Activated CD4-positive, alpha-beta T cell treated with anti-CD3 and anti-CD28 coated beads for 36 hours (primary cell): ENCODE measurements around the gene COPZ1. TPM values are rescaled to one million over a fixed set of nuclear protein-coding genes. Genes with fewer than 3 reads are reported as not detected.
A peak's percentile ranks its signal among the peaks of the same experiment; 100 is the strongest.

Experiments used
- ATAC-seq: fragments of 200-7000 bp; cut with Tn5 transposase; one replicate; pipeline ENCODE4 v1.10.0; 2021; ENCODE audit warnings: mild to moderate bottlenecking, moderate library complexity
- CTCF ChIA-PET: fragments of 350-600 bp; sonication (Branson Sonifier 250); formaldehyde crosslinking; loops from one replicate; lab custom pipeline; 2021; ENCODE audit warnings: antibody characterized with exemption; lab: Charles Lee
- POLR2A ChIA-PET: fragments of 350-600 bp; sonication (Branson Sonifier 250); formaldehyde crosslinking; loops from one replicate; lab custom pipeline; 2021; ENCODE audit warnings: antibody characterized with exemption, inconsistent platforms; lab: Charles Lee
- DNase-seq: peaks from one replicate; pipeline ENCODE4 v3.0.0-alpha.2; 2020
- H3K27ac Mint-ChIP-seq: one replicate; pipeline ENCODE4 v1.8.0; 2021; ENCODE audit warnings: mixed read lengths
- H3K27me3 Mint-ChIP-seq: one replicate; pipeline ENCODE4 v1.8.0; 2021; ENCODE audit warnings: mixed read lengths
- H3K36me3 Mint-ChIP-seq: one replicate; pipeline ENCODE4 v1.8.0; 2021; ENCODE audit warnings: low read depth, mixed read lengths
- H3K4me1 Mint-ChIP-seq: one replicate; pipeline ENCODE4 v1.8.0; 2021; ENCODE audit warnings: mixed read lengths
- H3K4me3 Mint-ChIP-seq: one replicate; pipeline ENCODE4 v1.8.0; 2021; ENCODE audit warnings: mild to moderate bottlenecking, moderate library complexity, mixed read lengths
- H3K9me3 Mint-ChIP-seq: one replicate; pipeline ENCODE4 v1.8.0; 2021; ENCODE audit warnings: low read depth, mixed read lengths
- intact Hi-C, 2 experiments: fragments of 100-400 bp; cut with DNase I in 1 of 2; cut with micrococcal nuclease in 1 of 2; formaldehyde crosslinking; loops; one replicate each; pipeline versions ENCODE4 v1.14.2 to v1.15.1; 2022 to 2024; cut with DNase I, micrococcal nuclease
- total RNA-seq, 2 experiments: library from RNA; stranded (reverse); gene quantifications; one replicate each; pipeline ENCODE4 v1.2.3, GENCODE V29; 2021

COPZ1 gene
- total RNA-seq, 2 experiments from 2014 or later, result 95.2 to 98.7 TPM

- ChIA-PET CTCF (interaction anchor here (0.6 to 10.1 kb wide), 26 partner anchors 8 to 619 kb away, joined by 3 to 83 read pairs (median 5); partner anchors contain the start of genes COPZ1 and ZNF385A), POLR2A (interaction anchor here (0.7 to 1.9 kb wide), 4 partner anchors 8 to 120 kb away, joined by 3 to 8 read pairs (median 5); partner anchors contain the start of genes CBX5 and HNRNPA1)
- H3K27me3 Mint-ChIP-seq, result peaks cover 10% of the 10 kb centered on the region
- intact Hi-C loops, result loop anchor here (1.0 to 2.0 kb wide), 4 partner anchors 64 to 85 kb away; no protein-coding TSS in a partner anchor
- H3K9me3 Mint-ChIP-seq, result no peaks in the 10 kb centered on the region
- ATAC-seq (peak; percentile 82), DNase-seq (peak; percentile 83)
- no peak overlapping the region for H3K4me3 Mint-ChIP-seq
- H3K4me1 Mint-ChIP-seq, result peaks cover 5% of the 10 kb centered on the region
- no peaks in the 10 kb centered on the region for H3K36me3 Mint-ChIP-seq
- no peak overlapping the region for H3K27ac Mint-ChIP-seq
These were observed 30.6 kb upstream of the COPZ1 start for GRCh38 chr12:54294152-54294952.

GRCh38 chr12:54294953-54295566, 29.9 kb upstream of the COPZ1 start:
- ChIA-PET POLR2A (interaction anchor here (1.8 to 1.9 kb wide), 2 partner anchors 8 to 11 kb away, joined by 7 to 8 read pairs; no protein-coding TSS in a partner anchor), CTCF (interaction anchor here (0.6 to 10.1 kb wide), 9 partner anchors 8 to 620 kb away, joined by 3 to 83 read pairs (median 7); partner anchors contain the start of gene COPZ1)
- intact Hi-C loops, result loop anchor here (1.0 to 2.0 kb wide), 4 partner anchors 64 to 84 kb away; no protein-coding TSS in a partner anchor
- Mint-ChIP-seq H3K4me3 (no peak overlapping the region), H3K4me1 (peaks cover 5% of the 10 kb centered on the region), H3K9me3 (no peaks in the 10 kb centered on the region), H3K36me3 (no peaks in the 10 kb centered on the region), H3K27ac (no peak overlapping the region), H3K27me3 (peaks cover 16% of the 10 kb centered on the region)
- DNase-seq (no peak), ATAC-seq (no peak)

GRCh38 chr12:54296393-54297099, 28.4 kb upstream of the COPZ1 start:
- peaks cover 27% of the 10 kb centered on the region for H3K27me3 Mint-ChIP-seq
- peaks cover 10% of the 10 kb centered on the region for H3K4me1 Mint-ChIP-seq
- DNase-seq (no peak), ATAC-seq (no peak)
- no peak overlapping the region for H3K27ac Mint-ChIP-seq
- H3K4me3 Mint-ChIP-seq, result no peak overlapping the region
- no peaks in the 10 kb centered on the region for H3K9me3 Mint-ChIP-seq
- no peaks in the 10 kb centered on the region for H3K36me3 Mint-ChIP-seq
- intact Hi-C loops, result no loop called here
- ChIA-PET POLR2A (interaction anchor here (1.8 kb wide), 1 partner anchor 10 kb away, joined by 8 read pairs; no protein-coding TSS in a partner anchor), CTCF (interaction anchor here (0.6 to 10.1 kb wide), 14 partner anchors 7 to 1822 kb away, joined by 3 to 83 read pairs (median 4); partner anchors contain the start of genes ZC3H10 and ZNF385A)

- ATAC-seq (no peak), DNase-seq (no peak)
- H3K4me3 Mint-ChIP-seq, result no peak overlapping the region
- no peaks in the 10 kb centered on the region for H3K9me3 Mint-ChIP-seq
- peaks cover 45% of the 10 kb centered on the region for H3K27me3 Mint-ChIP-seq
- no peaks in the 10 kb centered on the region for H3K36me3 Mint-ChIP-seq
- no peak overlapping the region for H3K27ac Mint-ChIP-seq
- intact Hi-C loops, result no loop called here
- POLR2A ChIA-PET, result interaction anchor here (0.7 to 1.1 kb wide), 3 partner anchors 12 to 156 kb away, joined by 3 to 8 read pairs (median 6); partner anchors contain the start of gene COPZ1
- CTCF ChIA-PET, result interaction anchor here (0.6 to 5.0 kb wide), 10 partner anchors 10 to 1617 kb away, joined by 3 to 26 read pairs (median 5); partner anchors contain the start of gene COPZ1
- peaks cover 11% of the 10 kb centered on the region for H3K4me1 Mint-ChIP-seq
These were observed 26.0 kb upstream of the COPZ1 start for GRCh38 chr12:54298904-54299303.

GRCh38 chr12:54299515-54300224, 25.3 kb upstream of the COPZ1 start:
- Mint-ChIP-seq H3K4me3 (no peak overlapping the region), H3K9me3 (no peaks in the 10 kb centered on the region), H3K27ac (no peak overlapping the region), H3K27me3 (peaks cover 51% of the 10 kb centered on the region), H3K36me3 (no peaks in the 10 kb centered on the region), H3K4me1 (peaks cover 13% of the 10 kb centered on the region)
- ATAC-seq (no peak), DNase-seq (no peak)
- intact Hi-C loops, result no loop called here
- CTCF ChIA-PET, result interaction anchor here (0.6 to 5.0 kb wide), 11 partner anchors 22 to 1616 kb away, joined by 3 to 26 read pairs (median 5); partner anchors contain the start of gene COPZ1
- POLR2A ChIA-PET, result interaction anchor here (0.5 to 1.1 kb wide), 2 partner anchors 8 to 13 kb away, joined by 4 to 8 read pairs; no protein-coding TSS in a partner anchor

GRCh38 chr12:54300225-54300731, 24.7 kb upstream of the COPZ1 start:
- H3K27me3 Mint-ChIP-seq, result peaks cover 54% of the 10 kb centered on the region
- no peak overlapping the region for H3K4me3 Mint-ChIP-seq
- DNase-seq, result no peak
- no peaks in the 10 kb centered on the region for H3K9me3 Mint-ChIP-seq
- ATAC-seq, result no peak
- intact Hi-C loops, result no loop called here
- POLR2A ChIA-PET, result interaction anchor here (0.5 kb wide), 1 partner anchor 69 kb away, joined by 3 read pairs; no protein-coding TSS in a partner anchor
- H3K4me1 Mint-ChIP-seq, result peaks cover 13% of the 10 kb centered on the region
- CTCF ChIA-PET, result interaction anchor here (0.7 to 5.0 kb wide), 9 partner anchors 21 to 273 kb away, joined by 3 to 26 read pairs (median 6); partner anchors contain the start of gene COPZ1
- no peak overlapping the region for H3K27ac Mint-ChIP-seq
- no peaks in the 10 kb centered on the region for H3K36me3 Mint-ChIP-seq

- no peak within 1 kb of the TSS for H3K4me3 Mint-ChIP-seq
- ATAC-seq, result peak; percentile 62
- H3K36me3 Mint-ChIP-seq, result no peaks in the 10 kb centered on the region
- ChIA-PET CTCF (interaction anchor here (0.9 to 5.0 kb wide), 7 partner anchors 20 to 70 kb away, joined by 3 to 26 read pairs (median 7); partner anchors contain the start of gene COPZ1), POLR2A (interaction anchor here (0.5 kb wide), 1 partner anchor 70 kb away, joined by 3 read pairs; no protein-coding TSS in a partner anchor)
- H3K27ac Mint-ChIP-seq, result no peak within 1 kb of the TSS
- peaks cover 54% of the 10 kb centered on the region for H3K27me3 Mint-ChIP-seq
- DNase-seq, result peak; percentile 58
- no peaks in the 10 kb centered on the region for H3K9me3 Mint-ChIP-seq
- intact Hi-C loops, result no loop called here
- peaks cover 13% of the 10 kb centered on the region for H3K4me1 Mint-ChIP-seq
These were observed 24.1 kb upstream of the COPZ1 start, which contains the start of gene NFE2 for GRCh38 chr12:54300732-54301427. NFE2 (minus strand) TSS chr12:54301015; CDS start chr12:54295248, 5,767 bp downstream.

GRCh38 chr12:54301428-54302048, 23.4 kb upstream of the COPZ1 start:
- intact Hi-C loops, result no loop called here
- H3K36me3 Mint-ChIP-seq, result no peaks in the 10 kb centered on the region
- no peak for DNase-seq
- POLR2A ChIA-PET, result no interaction called here
- CTCF ChIA-PET, result interaction anchor here (0.6 to 5.0 kb wide), 8 partner anchors 23 to 811 kb away, joined by 3 to 26 read pairs (median 6); partner anchors contain the start of gene COPZ1
- H3K4me1 Mint-ChIP-seq, result peaks cover 13% of the 10 kb centered on the region
- H3K9me3 Mint-ChIP-seq, result no peaks in the 10 kb centered on the region
- no peak for ATAC-seq
- no peak overlapping the region for H3K4me3 Mint-ChIP-seq
- H3K27ac Mint-ChIP-seq, result no peak overlapping the region
- peaks cover 54% of the 10 kb centered on the region for H3K27me3 Mint-ChIP-seq

- Mint-ChIP-seq H3K27me3 (peaks cover 52% of the 10 kb centered on the region), H3K4me3 (no peak overlapping the region), H3K4me1 (peaks cover 11% of the 10 kb centered on the region), H3K27ac (no peak overlapping the region), H3K9me3 (no peaks in the 10 kb centered on the region), H3K36me3 (no peaks in the 10 kb centered on the region)
- intact Hi-C loops, result no loop called here
- ChIA-PET CTCF (no interaction called here), POLR2A (no interaction called here)
- ATAC-seq, result no peak
- DNase-seq, result no peak
These were observed 21.3 kb upstream of the COPZ1 start for GRCh38 chr12:54303640-54304039.
